Hippocampal formation (tissue), 2 donors: Measurements from ENCODE around the gene SHANK1.

ENCODE experiments used
- DNase-seq, 2 donors: peaks; one replicate each; lab custom pipeline; 2025; lab: John Stamatoyannopoulos, UW

The SHANK1 gene

GRCh38 chr19:50686310-50687032 is 33.1 kb downstream of the SHANK1 start:
- DNase-seq: no peak

GRCh38 chr19:50679177-50680125 is 40.2 kb downstream of the SHANK1 start:
- DNase-seq: peak; percentile 12 to 67

GRCh38 chr19:50678323-50678722 is 41.3 kb downstream of the SHANK1 start:
- no peak for DNase-seq

GRCh38 chr19:50677636-50678035 is 42.0 kb downstream of the SHANK1 start:
- DNase-seq: no peak

- no peak for DNase-seq
Observed at GRCh38 chr19:50676625-50677197, 42.9 kb downstream of the SHANK1 start.

- no peak for DNase-seq
Observed at GRCh38 chr19:50673118-50673517, 46.5 kb downstream of the SHANK1 start.

- no peak for DNase-seq
Observed at GRCh38 chr19:50670102-50670380, 49.6 kb downstream of the SHANK1 start.

- DNase-seq: no peak
Observed at GRCh38 chr19:50669302-50670101, 50.1 kb downstream of the SHANK1 start.

GRCh38 chr19:50668879-50669278 is 50.7 kb downstream of the SHANK1 start:
- no peak for DNase-seq

GRCh38 chr19:50668416-50668815 is 51.2 kb downstream of the SHANK1 start:
- DNase-seq: no peak

- no peak for DNase-seq
Observed at GRCh38 chr19:50667759-50668231, 51.8 kb downstream of the SHANK1 start.

- DNase-seq: no peak
Observed at GRCh38 chr19:50667177-50667758, 52.3 kb downstream of the SHANK1 start.

- DNase-seq: no peak
Observed at GRCh38 chr19:50666346-50667176, 53.0 kb downstream of the SHANK1 start.

- DNase-seq: no peak
Observed at GRCh38 chr19:50664204-50664603, 55.4 kb downstream of the SHANK1 start.

- no peak for DNase-seq
Observed at GRCh38 chr19:50663482-50663790, 56.2 kb downstream of the SHANK1 start.

- no peak for DNase-seq
Observed at GRCh38 chr19:50662651-50663481, 56.7 kb downstream of the SHANK1 start.

GRCh38 chr19:50661766-50662650 is 57.6 kb downstream of the SHANK1 start:
- no peak for DNase-seq

GRCh38 chr19:50661023-50661422 is 58.6 kb downstream of the SHANK1 start:
- DNase-seq: no peak

GRCh38 chr19:50660088-50660366 is 59.6 kb downstream of the SHANK1 start:
- DNase-seq: no peak
